ENCODE results near the gene POLE2.
"Not testable (repeated sequence)": the region's sequence is repeated elsewhere in the genome, so short reads cannot be mapped to it uniquely, and the experiment has no call there.

The POLE2 gene

DNA sequence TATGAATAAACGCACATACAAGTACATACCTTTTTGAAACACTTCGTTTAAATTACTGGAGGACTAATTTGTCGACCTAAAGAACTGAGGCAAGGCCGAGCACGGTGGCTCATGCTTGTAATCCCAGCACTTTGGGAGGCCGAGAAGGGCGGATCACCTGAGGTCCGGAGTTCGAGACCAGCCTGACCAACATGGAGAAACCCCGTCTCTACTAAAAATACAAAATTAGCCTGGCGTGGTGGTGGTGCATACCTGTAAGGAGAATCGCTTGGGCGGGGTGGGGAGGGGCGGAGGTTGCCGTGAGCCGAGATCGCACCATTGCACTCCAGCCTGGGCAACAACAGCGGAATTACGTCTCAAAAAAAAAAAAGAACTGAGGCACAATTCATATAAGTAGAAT lies 68.7 kb downstream of the POLE2 start:
- Histone ChIP-seq H3K79me2 (ENCODE audit: control insufficient read depth, insufficient read depth, low read length) (peaks cover 31% of the 10 kb centered on the region), H3K4me2 (ENCODE audit: low read length) (peak overlapping the region; percentile 48), H3K4me3 (ENCODE audit: low read length) (peak overlapping the region; percentile 64), H3K9ac (ENCODE audit: low read length) (peak overlapping the region; percentile 83), H3K56ac (ENCODE audit: low read length) (peak overlapping the region; percentile 75)
- H3K36me3 ChIP-seq (ENCODE audit: control insufficient read depth, insufficient read depth, low read length); H3K79me1 ChIP-seq (ENCODE audit: low read length); H3K4ac ChIP-seq (ENCODE audit: low read depth, low read length); H3K4me1 ChIP-seq (ENCODE audit: control insufficient read depth, low read depth, low read length); H3K18ac ChIP-seq (ENCODE audit: low read length); H2BK15ac ChIP-seq (replicated peaks; ENCODE audit: low read depth); H3K27me3 ChIP-seq (ENCODE audit: insufficient read depth, low read length, poor library complexity); H2BK5ac ChIP-seq (ENCODE audit: low read length); H2BK120ac ChIP-seq (ENCODE audit: low read depth, low read length); H4K8ac ChIP-seq (ENCODE audit: low read depth, low read length); DNase-seq; H3K23ac ChIP-seq (ENCODE audit: low read length); H3K27ac ChIP-seq (ENCODE audit: low read depth, low read length); H2AK5ac ChIP-seq (ENCODE audit: low read length); H4K5ac ChIP-seq (ENCODE audit: low read length): not testable (repeated sequence)
- 100% methylated on average over 1 of the region's 19 CpGs for WGBS (ENCODE audit: extremely low coverage, insufficient coverage, low lambda C conversion rate)

GRCh38 chr14:49617852-49618519 lies 70.0 kb downstream of the POLE2 start:
- Histone ChIP-seq H3K9ac (ENCODE audit: low read length) (no peak overlapping the region), H2BK120ac (ENCODE audit: low read depth, low read length) (no peak overlapping the region), H4K8ac (ENCODE audit: low read depth, low read length) (peak overlapping the region; percentile 77), H3K36me3 (ENCODE audit: control insufficient read depth, insufficient read depth, low read length) (peaks cover 3% of the 10 kb centered on the region), H2BK15ac (replicated peaks; ENCODE audit: low read depth) (no peak overlapping the region), H3K4me1 (ENCODE audit: control insufficient read depth, low read depth, low read length) (peaks cover 3% of the 10 kb centered on the region), H3K27me3 (ENCODE audit: insufficient read depth, low read length, poor library complexity) (no peaks in the 10 kb centered on the region), H3K18ac (ENCODE audit: low read length) (no peak overlapping the region), H3K4ac (ENCODE audit: low read depth, low read length) (no peak overlapping the region), H3K4me3 (ENCODE audit: low read length) (no peak overlapping the region), H3K79me2 (ENCODE audit: control insufficient read depth, insufficient read depth, low read length) (peaks cover 31% of the 10 kb centered on the region), H3K23ac (ENCODE audit: low read length) (peak overlapping the region; percentile 80), H3K27ac (ENCODE audit: low read depth, low read length) (no peak overlapping the region), H2AK5ac (ENCODE audit: low read length) (no peak overlapping the region), H3K4me2 (ENCODE audit: low read length) (no peak overlapping the region), H3K79me1 (ENCODE audit: low read length) (peaks cover 9% of the 10 kb centered on the region), H3K56ac (ENCODE audit: low read length) (peak overlapping the region; percentile 15), H4K5ac (ENCODE audit: low read length) (no peak overlapping the region), H2BK5ac (ENCODE audit: low read length) (no peak overlapping the region)
- DNase-seq, result no peak
- no CpG with 5 or more reads among the region's 6 CpGs for WGBS (ENCODE audit: extremely low coverage, insufficient coverage, low lambda C conversion rate)

GRCh38 chr14:49615776-49616175 lies 72.2 kb downstream of the POLE2 start:
- H4K5ac ChIP-seq (ENCODE audit: low read length), result no peak overlapping the region
- H2BK15ac ChIP-seq (replicated peaks; ENCODE audit: low read depth), result no peak overlapping the region
- DNase-seq, result no peak
- H3K36me3 ChIP-seq (ENCODE audit: control insufficient read depth, insufficient read depth, low read length), result peaks cover 3% of the 10 kb centered on the region
- H3K27ac ChIP-seq (ENCODE audit: low read depth, low read length), result no peak overlapping the region
- H3K9ac ChIP-seq (ENCODE audit: low read length), result no peak overlapping the region
- H3K27me3 ChIP-seq (ENCODE audit: insufficient read depth, low read length, poor library complexity), result no peaks in the 10 kb centered on the region
- no peak overlapping the region for H4K8ac ChIP-seq (ENCODE audit: low read depth, low read length)
- peaks cover 18% of the 10 kb centered on the region for H3K79me2 ChIP-seq (ENCODE audit: control insufficient read depth, insufficient read depth, low read length)
- no CpG with 5 or more reads among the region's 6 CpGs for WGBS (ENCODE audit: extremely low coverage, insufficient coverage, low lambda C conversion rate)
- H3K23ac ChIP-seq (ENCODE audit: low read length), result no peak overlapping the region
- H3K4me1 ChIP-seq (ENCODE audit: control insufficient read depth, low read depth, low read length), result no peaks in the 10 kb centered on the region
- no peak overlapping the region for H3K4me3 ChIP-seq (ENCODE audit: low read length)
- no peak overlapping the region for H2BK5ac ChIP-seq (ENCODE audit: low read length)
- H2AK5ac ChIP-seq (ENCODE audit: low read length), result no peak overlapping the region
- no peak overlapping the region for H3K18ac ChIP-seq (ENCODE audit: low read length)
- peaks cover 2% of the 10 kb centered on the region for H3K79me1 ChIP-seq (ENCODE audit: low read length)
- H3K56ac ChIP-seq (ENCODE audit: low read length), result no peak overlapping the region
- H2BK120ac ChIP-seq (ENCODE audit: low read depth, low read length), result no peak overlapping the region
- H3K4me2 ChIP-seq (ENCODE audit: low read length), result no peak overlapping the region
- H3K4ac ChIP-seq (ENCODE audit: low read depth, low read length), result no peak overlapping the region

DNA sequence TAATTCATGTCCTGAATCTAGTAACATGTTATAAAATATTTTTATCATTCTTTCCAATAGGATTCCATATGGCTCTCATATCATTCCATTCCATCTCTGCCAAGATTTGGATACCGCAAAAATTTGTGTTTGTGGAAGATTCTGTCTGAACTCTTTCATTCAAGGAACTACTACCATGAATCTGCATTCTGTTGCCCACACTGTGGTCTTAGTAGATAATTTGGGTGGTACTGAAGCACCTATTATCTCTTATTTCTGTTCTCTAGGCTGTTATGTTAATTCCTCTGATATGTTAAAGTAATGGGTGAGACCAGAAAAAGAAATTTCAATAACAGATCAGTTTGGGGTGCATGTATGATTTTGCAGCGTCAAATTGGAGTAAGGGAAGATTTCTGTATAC lies 73.8 kb downstream of the POLE2 start:
- no peaks in the 10 kb centered on the region for H3K4me1 ChIP-seq (ENCODE audit: control insufficient read depth, low read depth, low read length)
- DNase-seq, result no peak
- no peak overlapping the region for H2BK5ac ChIP-seq (ENCODE audit: low read length)
- no peak overlapping the region for H2BK15ac ChIP-seq (replicated peaks; ENCODE audit: low read depth)
- H4K8ac ChIP-seq (ENCODE audit: low read depth, low read length), result no peak overlapping the region
- no peak overlapping the region for H2BK120ac ChIP-seq (ENCODE audit: low read depth, low read length)
- WGBS (ENCODE audit: extremely low coverage, insufficient coverage, low lambda C conversion rate), result no CpG with 5 or more reads among the region's 2 CpGs
- H3K4ac ChIP-seq (ENCODE audit: low read depth, low read length), result no peak overlapping the region
- H3K4me3 ChIP-seq (ENCODE audit: low read length), result no peak overlapping the region
- no peaks in the 10 kb centered on the region for H3K27me3 ChIP-seq (ENCODE audit: insufficient read depth, low read length, poor library complexity)
- H3K23ac ChIP-seq (ENCODE audit: low read length), result no peak overlapping the region
- no peak overlapping the region for H2AK5ac ChIP-seq (ENCODE audit: low read length)
- H3K4me2 ChIP-seq (ENCODE audit: low read length), result no peak overlapping the region
- H3K27ac ChIP-seq (ENCODE audit: low read depth, low read length), result no peak overlapping the region
- H3K9ac ChIP-seq (ENCODE audit: low read length), result no peak overlapping the region
- H3K79me1 ChIP-seq (ENCODE audit: low read length), result peaks cover 2% of the 10 kb centered on the region
- no peak overlapping the region for H3K56ac ChIP-seq (ENCODE audit: low read length)
- H3K18ac ChIP-seq (ENCODE audit: low read length), result no peak overlapping the region
- no peak overlapping the region for H4K5ac ChIP-seq (ENCODE audit: low read length)
- peaks cover 6% of the 10 kb centered on the region for H3K79me2 ChIP-seq (ENCODE audit: control insufficient read depth, insufficient read depth, low read length)
- peaks cover 3% of the 10 kb centered on the region for H3K36me3 ChIP-seq (ENCODE audit: control insufficient read depth, insufficient read depth, low read length)

GRCh38 chr14:49612671-49613070 lies 75.3 kb downstream of the POLE2 start:
- no peak overlapping the region for H3K4ac ChIP-seq (ENCODE audit: low read depth, low read length)
- no peak overlapping the region for H2BK15ac ChIP-seq (replicated peaks; ENCODE audit: low read depth)
- H3K4me2 ChIP-seq (ENCODE audit: low read length), result no peak overlapping the region
- no peaks in the 10 kb centered on the region for H3K4me1 ChIP-seq (ENCODE audit: control insufficient read depth, low read depth, low read length)
- peaks cover 1% of the 10 kb centered on the region for H3K36me3 ChIP-seq (ENCODE audit: control insufficient read depth, insufficient read depth, low read length)
- H3K9ac ChIP-seq (ENCODE audit: low read length), result no peak overlapping the region
- no peaks in the 10 kb centered on the region for H3K27me3 ChIP-seq (ENCODE audit: insufficient read depth, low read length, poor library complexity)
- no peak overlapping the region for H2BK120ac ChIP-seq (ENCODE audit: low read depth, low read length)
- H3K56ac ChIP-seq (ENCODE audit: low read length), result no peak overlapping the region
- H2AK5ac ChIP-seq (ENCODE audit: low read length), result no peak overlapping the region
- no peak overlapping the region for H2BK5ac ChIP-seq (ENCODE audit: low read length)
- H3K79me1 ChIP-seq (ENCODE audit: low read length), result no peaks in the 10 kb centered on the region
- no peaks in the 10 kb centered on the region for H3K79me2 ChIP-seq (ENCODE audit: control insufficient read depth, insufficient read depth, low read length)
- WGBS (ENCODE audit: extremely low coverage, insufficient coverage, low lambda C conversion rate), result no CpG with 5 or more reads among the region's 8 CpGs
- no peak overlapping the region for H4K5ac ChIP-seq (ENCODE audit: low read length)
- H3K4me3 ChIP-seq (ENCODE audit: low read length), result no peak overlapping the region
- H3K23ac ChIP-seq (ENCODE audit: low read length), result no peak overlapping the region
- no peak for DNase-seq
- no peak overlapping the region for H3K27ac ChIP-seq (ENCODE audit: low read depth, low read length)
- H3K18ac ChIP-seq (ENCODE audit: low read length), result no peak overlapping the region
- H4K8ac ChIP-seq (ENCODE audit: low read depth, low read length), result no peak overlapping the region

GRCh38 chr14:49612251-49612650 lies 75.8 kb downstream of the POLE2 start:
- Histone ChIP-seq H3K4me3 (ENCODE audit: low read length) (no peak overlapping the region), H3K36me3 (ENCODE audit: control insufficient read depth, insufficient read depth, low read length) (peaks cover 1% of the 10 kb centered on the region)
- no CpG with 5 or more reads among the region's 4 CpGs for WGBS (ENCODE audit: extremely low coverage, insufficient coverage, low lambda C conversion rate)

More at GRCh38 chr14:49612251-49612650, 75.8 kb downstream of the POLE2 start:
- H2BK5ac ChIP-seq (ENCODE audit: low read length), result no peak overlapping the region
- H3K27ac ChIP-seq (ENCODE audit: low read depth, low read length), result no peak overlapping the region
- no peak overlapping the region for H3K9ac ChIP-seq (ENCODE audit: low read length)
- no peaks in the 10 kb centered on the region for H3K79me2 ChIP-seq (ENCODE audit: control insufficient read depth, insufficient read depth, low read length)
- no peak overlapping the region for H3K18ac ChIP-seq (ENCODE audit: low read length)
- no peaks in the 10 kb centered on the region for H3K79me1 ChIP-seq (ENCODE audit: low read length)
- H3K56ac ChIP-seq (ENCODE audit: low read length), result no peak overlapping the region
- no peaks in the 10 kb centered on the region for H3K4me1 ChIP-seq (ENCODE audit: control insufficient read depth, low read depth, low read length)
- H3K23ac ChIP-seq (ENCODE audit: low read length), result no peak overlapping the region
- H4K8ac ChIP-seq (ENCODE audit: low read depth, low read length), result no peak overlapping the region
- H2BK15ac ChIP-seq (replicated peaks; ENCODE audit: low read depth), result no peak overlapping the region
- H2AK5ac ChIP-seq (ENCODE audit: low read length), result no peak overlapping the region
- H3K27me3 ChIP-seq (ENCODE audit: insufficient read depth, low read length, poor library complexity), result no peaks in the 10 kb centered on the region
- H3K4ac ChIP-seq (ENCODE audit: low read depth, low read length), result no peak overlapping the region
- H3K4me2 ChIP-seq (ENCODE audit: low read length), result no peak overlapping the region
- H4K5ac ChIP-seq (ENCODE audit: low read length), result no peak overlapping the region
- H2BK120ac ChIP-seq (ENCODE audit: low read depth, low read length), result no peak overlapping the region
- no peak for DNase-seq
